ENCODE measurements around the gene PTPRM. TPM values are rescaled to one million over a fixed set of nuclear protein-coding genes. Genes with fewer than 3 reads are reported as not detected.

Gene PTPRM
- total RNA-seq, 1 experiment from 2014 or later: not detected

- no TSS peak for BruUV-seq (replicated peaks)
- POLR2A ChIA-PET (ENCODE audit: low non-redundant PET): no interaction called here
These were observed 248.7 kb downstream of the PTPRM start for GRCh38 chr18:7815787-7816186.

GRCh38 chr18:7817575-7818230 lies 250.6 kb downstream of the PTPRM start:
- no peaks in the 10 kb centered on the region for H3K27me3 ChIP-seq (replicated peaks; ENCODE audit: insufficient read depth, low read depth, low read length, poor library complexity)
- DNase-seq (ENCODE audit: low spot score): no peak
- H3K4me1 ChIP-seq (ENCODE audit: insufficient read depth, low read length, poor library complexity, severe bottlenecking): no peaks in the 10 kb centered on the region
- CTCF ChIA-PET: no interaction called here
- no peak for TF ChIP-seq EZH2 (IDR thresholded peaks at IDR 0.05; ENCODE audit: borderline replicate concordance, low read depth, low read length, poor library complexity, severe bottlenecking)
- H3K36me3 ChIP-seq (ENCODE audit: insufficient read depth, low read length, poor library complexity, severe bottlenecking): no peaks in the 10 kb centered on the region
- no peak overlapping the region for H3K27ac ChIP-seq (ENCODE audit: low read depth, low read length, poor library complexity, severe bottlenecking)
- POLR2A ChIA-PET (ENCODE audit: low non-redundant PET): no interaction called here
- H3K9me3 ChIP-seq (ENCODE audit: low read depth, low read length, poor library complexity, severe bottlenecking): peaks cover 16% of the 10 kb centered on the region
- no peak overlapping the region for H3K4me3 ChIP-seq (ENCODE audit: low read depth, low read length, poor library complexity, severe bottlenecking)
- intact Hi-C loops (cut with micrococcal nuclease; ENCODE audit: unreplicated experiment): no loop called here
- no TSS peak for BruUV-seq (replicated peaks)

More at GRCh38 chr18:7815787-7816186, 248.7 kb downstream of the PTPRM start:
- intact Hi-C loops (cut with micrococcal nuclease; ENCODE audit: unreplicated experiment): no loop called here
- Histone ChIP-seq H3K9me3 (ENCODE audit: low read depth, low read length, poor library complexity, severe bottlenecking) (peaks cover 16% of the 10 kb centered on the region), H3K27me3 (replicated peaks; ENCODE audit: insufficient read depth, low read depth, low read length, poor library complexity) (no peaks in the 10 kb centered on the region), H3K36me3 (ENCODE audit: insufficient read depth, low read length, poor library complexity, severe bottlenecking) (no peaks in the 10 kb centered on the region), H3K4me3 (ENCODE audit: low read depth, low read length, poor library complexity, severe bottlenecking) (no peak overlapping the region), H3K4me1 (ENCODE audit: insufficient read depth, low read length, poor library complexity, severe bottlenecking) (no peaks in the 10 kb centered on the region), H3K27ac (ENCODE audit: low read depth, low read length, poor library complexity, severe bottlenecking) (no peak overlapping the region)
- DNase-seq (ENCODE audit: low spot score): no peak
- CTCF ChIA-PET: no interaction called here
- TF ChIP-seq EZH2 (IDR thresholded peaks at IDR 0.05; ENCODE audit: borderline replicate concordance, low read depth, low read length, poor library complexity, severe bottlenecking) (no peak), CTCF (conservative IDR thresholded peaks at IDR 0.05; ENCODE audit: low read depth, low read length) (no peak)

- no peak for TF ChIP-seq EZH2 (IDR thresholded peaks at IDR 0.05; ENCODE audit: borderline replicate concordance, low read depth, low read length, poor library complexity, severe bottlenecking)
- no peak for TF ChIP-seq CTCF (conservative IDR thresholded peaks at IDR 0.05; ENCODE audit: low read depth, low read length)
These were observed 254.7 kb downstream of the PTPRM start for GRCh38 chr18:7821784-7822183.

More at GRCh38 chr18:7821784-7822183, 254.7 kb downstream of the PTPRM start:
- H3K36me3 ChIP-seq (ENCODE audit: insufficient read depth, low read length, poor library complexity, severe bottlenecking): no peaks in the 10 kb centered on the region
- H3K4me1 ChIP-seq (ENCODE audit: insufficient read depth, low read length, poor library complexity, severe bottlenecking): no peaks in the 10 kb centered on the region
- H3K27me3 ChIP-seq (replicated peaks; ENCODE audit: insufficient read depth, low read depth, low read length, poor library complexity): no peaks in the 10 kb centered on the region
- CTCF ChIA-PET: no interaction called here
- no TSS peak for BruUV-seq (replicated peaks)
- H3K9me3 ChIP-seq (ENCODE audit: low read depth, low read length, poor library complexity, severe bottlenecking): peaks cover 11% of the 10 kb centered on the region
- POLR2A ChIA-PET (ENCODE audit: low non-redundant PET): no interaction called here
- H3K4me3 ChIP-seq (ENCODE audit: low read depth, low read length, poor library complexity, severe bottlenecking): no peak overlapping the region
- intact Hi-C loops (cut with micrococcal nuclease; ENCODE audit: unreplicated experiment): no loop called here
- DNase-seq (ENCODE audit: low spot score): no peak
- no peak overlapping the region for H3K27ac ChIP-seq (ENCODE audit: low read depth, low read length, poor library complexity, severe bottlenecking)
